Testis (tissue), 3 donors: ENCODE measurements around the gene FNIP1. TPM values are rescaled to one million over a fixed set of nuclear protein-coding genes. Genes with fewer than 3 reads are reported as not detected.

Source experiments
- DNase-seq: peaks from one replicate; pipeline ENCODE4 v3.0.0-alpha.2; 2019
- H3K27ac ChIP-seq, 2 donors: fragments of 200-600 bp; sonication (generic); one replicate each; pipeline ENCODE4 v1.5.1; 2019
- H3K27me3 ChIP-seq: fragments of 200-600 bp; sonication (generic); one replicate; pipeline ENCODE4 v1.5.1; 2019
- H3K36me3 ChIP-seq: fragments of 200-600 bp; sonication (generic); one replicate; pipeline ENCODE4 v1.5.1; 2017; ENCODE audit warnings: low read depth; ENCODE audit errors: missing control alignments
- H3K4me1 ChIP-seq: fragments of 200-600 bp; sonication (generic); one replicate; pipeline ENCODE4 v1.5.1; 2019
- H3K4me3 ChIP-seq, 2 donors: fragments of 200-600 bp; sonication (generic); one replicate each; pipeline ENCODE4 v1.5.1; 2017 to 2019
- H3K9me3 ChIP-seq: fragments of 200-600 bp; sonication (generic); one replicate; pipeline ENCODE4 v1.5.1; 2017
- CTCF ChIP-seq, 3 experiments: fragments of 450-650 bp in 2 of 3; fragments of 200-600 bp in 1 of 3; sonication (generic) in 1 of 3; IDR thresholded peaks; one replicate each; pipeline ENCODE4 v1.5.1; 2016 to 2019; ENCODE audit warnings: antibody characterized with exemption in 3 of 3, mild to moderate bottlenecking in 2 of 3, moderate library complexity in 1 of 3
- POLR2A ChIP-seq: fragments of 450-650 bp; IDR thresholded peaks from one replicate; pipeline ENCODE4 v1.6.1; 2017; ENCODE audit warnings: antibody characterized with exemption, mild to moderate bottlenecking, moderate library complexity
- WGBS, 2 donors: methylation state at CpG; one replicate each; pipeline ENCODE4 v1.1.5; 2018; 5-methylcytosine and 5-hydroxymethylcytosine counted together
- intact Hi-C: fragments of 100-400 bp; cut with DNase I; formaldehyde crosslinking; loops from one replicate; pipeline ENCODE4 v1.15.1; 2023; ENCODE audit warnings: low total_unique reads
- polyA plus RNA-seq: library from polyadenylated mRNA; stranded (reverse); fragments of 350-450 nt; fragmentation: Illumina TruSeq; extraction: RNeasy Lipid Tissue Mini Kit (QIAGEN cat#74804); gene quantifications from one replicate; pipeline ENCODE4 v1.2.3, GENCODE V29; 2014; ENCODE audit warnings: low read depth, low replicate concordance; ENCODE audit not compliant: insufficient read depth
- total RNA-seq, 2 donors: library from RNA; depleted of rRNA; stranded (reverse); fragments of >200 nt; gene quantifications; one replicate each; pipeline ENCODE4 v1.2.3, GENCODE V29; 2016

Gene FNIP1
- total and polyA plus RNA-seq, 3 donors from 2014 or later: 29.2 to 61.3 (median 60.1) TPM

- no peak for DNase-seq
- TF ChIP-seq CTCF (IDR thresholded peaks at IDR 0.05) (no peak), POLR2A (no peak)
- no peak overlapping the region for H3K4me3 ChIP-seq
- H3K27me3 ChIP-seq: no peaks in the 10 kb centered on the region
- no peak overlapping the region for H3K27ac ChIP-seq
- WGBS, 2 donors: 94% methylated on average over 7 of the region's 7 CpGs
- no peaks in the 10 kb centered on the region for H3K36me3 ChIP-seq
- H3K4me1 ChIP-seq: peaks cover 8% of the 10 kb centered on the region
- intact Hi-C loops: no loop called here
- no peaks in the 10 kb centered on the region for H3K9me3 ChIP-seq
Observed at GRCh38 chr5:131749723-131750470, 46.9 kb downstream of the FNIP1 start.

GRCh38 chr5:131749138-131749537, 47.7 kb downstream of the FNIP1 start:
- no peak overlapping the region for H3K27ac ChIP-seq
- peaks cover 3% of the 10 kb centered on the region for H3K4me1 ChIP-seq
- H3K4me3 ChIP-seq: no peak overlapping the region
- intact Hi-C loops: no loop called here
- no peak for DNase-seq
- H3K36me3 ChIP-seq: no peaks in the 10 kb centered on the region
- no peaks in the 10 kb centered on the region for H3K27me3 ChIP-seq
- no peaks in the 10 kb centered on the region for H3K9me3 ChIP-seq
- TF ChIP-seq CTCF (IDR thresholded peaks at IDR 0.05) (no peak), POLR2A (no peak)
- 94 to 95% methylated on average over 7 of the region's 7 CpGs for WGBS, 2 donors

GRCh38 chr5:131747180-131748105, 49.4 kb downstream of the FNIP1 start:
- no peak for DNase-seq
- intact Hi-C loops: no loop called here
- Histone ChIP-seq H3K9me3 (no peaks in the 10 kb centered on the region), H3K4me3 (no peak overlapping the region), H3K27me3 (no peaks in the 10 kb centered on the region), H3K27ac (no peak overlapping the region), H3K4me1 (no peaks in the 10 kb centered on the region), H3K36me3 (no peaks in the 10 kb centered on the region)
- 85 to 87% methylated on average over 6 of the region's 6 CpGs for WGBS, 2 donors
- no peak for TF ChIP-seq CTCF (IDR thresholded peaks at IDR 0.05)
- no peak for TF ChIP-seq POLR2A

- no peaks in the 10 kb centered on the region for H3K36me3 ChIP-seq
- no peak for DNase-seq
- H3K4me1 ChIP-seq: no peaks in the 10 kb centered on the region
- WGBS, 2 donors: 95 to 97% methylated on average over 4 of the region's 4 CpGs
- no peaks in the 10 kb centered on the region for H3K27me3 ChIP-seq
- no peak for TF ChIP-seq POLR2A
- no peak for TF ChIP-seq CTCF (IDR thresholded peaks at IDR 0.05)
- intact Hi-C loops: no loop called here
- H3K9me3 ChIP-seq: no peaks in the 10 kb centered on the region
- no peak overlapping the region for H3K4me3 ChIP-seq
- H3K27ac ChIP-seq: no peak overlapping the region
Observed at GRCh38 chr5:131746423-131746822, 50.4 kb downstream of the FNIP1 start.
